Endothelial cell of umbilical vein (primary cell): Measurements from ENCODE around the gene SPOPL. TPM values are rescaled to one million over a fixed set of nuclear protein-coding genes. Genes with fewer than 3 reads are reported as not detected.

Experiments
- BruUV-seq: library from RNA; stranded (reverse); fragments of 400-500 nt; replicated peaks from 2 replicates; lab custom pipeline; 2021; lab: Mats Ljungman, UMichigan
- CTCF ChIA-PET: fragments of 300-600, 350-600 bp; sonication (Branson Sonifier 250); formaldehyde crosslinking; loops from one replicate; lab custom pipeline; 2021; ENCODE audit warnings: antibody characterized with exemption, inconsistent platforms; lab: Charles Lee
- POLR2A ChIA-PET: fragments of 300-600, 350-600 bp; sonication (Branson Sonifier 250); formaldehyde crosslinking; loops from one replicate; lab custom pipeline; 2021; ENCODE audit warnings: antibody characterized with exemption, inconsistent platforms; lab: Charles Lee
- DNase-seq: peaks from one replicate; pipeline ENCODE4 v3.0.0-alpha.2; 2011; ENCODE audit warnings: low read depth, low spot score
- FAIRE-seq: peaks from 2 replicates; lab custom pipeline; 2011; peaks lifted over from hg19 to GRCh38; lab: Jason Lieb, UNC
- H2AFZ ChIP-seq: 2 replicates; pipeline ENCODE4 v1.6.0; 2012; ENCODE audit warnings: low read depth, low read length, control low read depth, inconsistent platforms
- H3K27ac ChIP-seq: 2 replicates; pipeline ENCODE4 v1.5.1; 2011; ENCODE audit warnings: low read depth, mild to moderate bottlenecking, control low read depth, low read length, moderate library complexity; ENCODE audit not compliant: insufficient read depth
- H3K27me3 ChIP-seq, 2 experiments: 2 replicates each; pipeline versions ENCODE4 v1.6.0 to v1.6.1; 2011; ENCODE audit warnings: low read length in 2 of 2, mixed read lengths in 1 of 2; ENCODE audit not compliant: control insufficient read depth in 2 of 2, insufficient read depth in 2 of 2
- H3K36me3 ChIP-seq, 2 experiments: 2 replicates in 1 of 2; 3 replicates in 1 of 2; pipeline ENCODE4 v1.5.1; 2011; ENCODE audit warnings: low read length in 2 of 2, mild to moderate bottlenecking in 1 of 2, moderate library complexity in 1 of 2; ENCODE audit not compliant: control insufficient read depth in 2 of 2, insufficient read depth in 2 of 2; ENCODE audit errors: extremely low read depth in 1 of 2
- H3K4me1 ChIP-seq: 3 replicates; pipeline ENCODE4 v1.5.1; 2011; ENCODE audit warnings: mild to moderate bottlenecking, low read length; ENCODE audit not compliant: control insufficient read depth, insufficient read depth; ENCODE audit errors: extremely low read depth
- H3K4me2 ChIP-seq: 2 replicates; pipeline ENCODE4 v1.6.1; 2011; ENCODE audit warnings: low read length, control low read depth, mixed read lengths; ENCODE audit not compliant: insufficient read depth
- H3K4me3 ChIP-seq, 3 experiments: fragments of 200-600 bp in 1 of 3; sonication (generic), shearing (Covaris generic) in 1 of 3; replicated peaks in 1 of 3; 2 replicates each; pipeline ENCODE4 v1.5.1; 2011 to 2016; ENCODE audit warnings: control low read depth in 3 of 3, low read length in 3 of 3, mild to moderate bottlenecking in 2 of 3, inconsistent platforms in 1 of 3, low read depth in 1 of 3, moderate library complexity in 1 of 3; ENCODE audit not compliant: insufficient read depth in 1 of 3
- H3K79me2 ChIP-seq: 2 replicates; pipeline ENCODE4 v1.6.0; 2012; ENCODE audit warnings: low read length, inconsistent platforms; ENCODE audit not compliant: control insufficient read depth, insufficient read depth
- H3K9ac ChIP-seq: replicated peaks from 2 replicates; pipeline ENCODE3; 2011; ENCODE audit warnings: low read length, control low read depth; ENCODE audit not compliant: insufficient read depth; ENCODE audit errors: extremely low read depth
- H3K9me1 ChIP-seq: replicated peaks from 3 replicates; pipeline ENCODE4 v1.6.0; 2011; ENCODE audit warnings: mild to moderate bottlenecking, low read length; ENCODE audit not compliant: control insufficient read depth, insufficient read depth; ENCODE audit errors: extremely low read depth
- H3K9me3 ChIP-seq: replicated peaks from 2 replicates; pipeline ENCODE4 v1.5.1; 2012; ENCODE audit warnings: low read length, inconsistent platforms; ENCODE audit not compliant: control insufficient read depth, insufficient read depth
- H4K20me1 ChIP-seq: replicated peaks from 2 replicates; pipeline ENCODE3; 2011; ENCODE audit warnings: mild to moderate bottlenecking, low read length; ENCODE audit not compliant: control insufficient read depth, insufficient read depth; ENCODE audit errors: extremely low read depth
- EZH2 ChIP-seq: IDR thresholded peaks from 2 replicates; pipeline ENCODE4 v1.6.1; 2012; ENCODE audit warnings: borderline replicate concordance, low read depth, mild to moderate bottlenecking, moderate library complexity, low read length, inconsistent platforms; ENCODE audit not compliant: severe bottlenecking
- FOS ChIP-seq: IDR thresholded peaks from 2 replicates; pipeline ENCODE4 v1.6.1; 2011; ENCODE audit warnings: mild to moderate bottlenecking, low read length, moderate library complexity, borderline replicate concordance; ENCODE audit not compliant: insufficient read depth
- GATA2 ChIP-seq: IDR thresholded peaks from 2 replicates; pipeline ENCODE4 v1.7.0; 2011; ENCODE audit warnings: low read depth, mild to moderate bottlenecking, moderate library complexity, mixed read lengths, low read length; ENCODE audit not compliant: insufficient read length, insufficient read depth
- JUN ChIP-seq: IDR thresholded peaks from 2 replicates; pipeline ENCODE4 v1.6.1; 2011; ENCODE audit warnings: borderline replicate concordance, low read depth; ENCODE audit not compliant: insufficient read length, insufficient read depth
- MAX ChIP-seq: IDR thresholded peaks from 2 replicates; pipeline ENCODE4 v1.6.1; 2011; ENCODE audit not compliant: insufficient read depth, insufficient read length
- MYC ChIP-seq: IDR thresholded peaks from one replicate; pipeline ENCODE4 v1.6.1; 2011; ENCODE audit warnings: mild to moderate bottlenecking, low read depth, low read length
- POLR2A ChIP-seq: IDR thresholded peaks from 2 replicates; pipeline ENCODE4 v1.6.1; 2012; ENCODE audit warnings: low read depth, mild to moderate bottlenecking, control low read depth, low read length
- POLR2AphosphoS5 ChIP-seq: IDR thresholded peaks from 2 replicates; pipeline ENCODE4 v1.6.1; 2012; ENCODE audit warnings: low read depth, mild to moderate bottlenecking, control low read depth, low read length, moderate library complexity; ENCODE audit not compliant: insufficient read depth
- dilution Hi-C: fragments of 300-500 bp; cut with MboI; formaldehyde crosslinking; loops from one replicate; pipeline ENCODE4 v1.15.0; 2019; ENCODE audit warnings: low sequenced_read_pairs; ENCODE audit not compliant: extremely low pct_ligation_motif_present
- intact Hi-C: fragments of 100-400 bp; cut with micrococcal nuclease; formaldehyde crosslinking; loops from one replicate; pipeline ENCODE4 v1.10.0; 2022
- polyA plus RNA-seq, 4 experiments: library from polyadenylated mRNA; depleted of rRNA in 3 of 4; stranded (reverse) in 3 of 4; unstranded in 1 of 4; fragments of >200 nt; gene quantifications; 2 replicates each; pipeline versions ENCODE4 v1.2.1 to v1.2.3, GENCODE V29; 2011 to 2012; ENCODE audit warnings: missing spikeins in 1 of 4
- total RNA-seq: library from RNA; stranded (reverse); gene quantifications from 2 replicates; pipeline ENCODE4 v1.2.3, GENCODE V29; 2021
- TF ChIP-seq, protein P1 (sequence below), 2 donors: IDR thresholded peaks; 1 replicate in 1 of 2; 2 replicates in 1 of 2; pipeline ENCODE4 v1.5.1; 2011; ENCODE audit warnings: low read length in 2 of 2, mild to moderate bottlenecking in 2 of 2, moderate library complexity in 2 of 2, control low read depth in 1 of 2, inconsistent platforms in 1 of 2, low read depth in 1 of 2; ENCODE audit not compliant: insufficient read depth in 1 of 2; ENCODE audit errors: extremely low read depth in 1 of 2

SPOPL gene
- total and polyA plus RNA-seq, 2 donors (not counting 3 experiments of a cell fraction or from before 2014, with no cell fraction given): 3.1 to 17.4 TPM

DNA sequence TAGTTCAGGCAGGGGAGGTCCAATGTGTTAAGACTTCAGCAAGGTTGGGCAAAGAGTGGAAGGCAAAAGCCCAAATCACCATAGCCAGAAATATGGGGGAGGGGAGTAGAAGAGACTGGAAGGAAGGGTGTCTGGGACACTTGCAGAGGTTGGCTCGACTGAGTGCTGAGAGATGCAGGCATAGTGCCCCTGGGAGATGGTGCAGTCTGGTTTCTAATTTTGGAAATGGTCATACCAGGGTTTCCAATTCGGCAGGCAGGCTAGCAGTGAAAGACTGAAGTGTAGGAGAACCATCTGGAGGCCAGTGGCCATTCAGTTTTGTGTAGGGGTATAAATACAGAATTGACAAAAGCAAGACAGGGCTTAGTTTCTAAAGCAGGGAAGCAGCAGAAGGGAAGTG is 6.2 kb upstream of the SPOPL start:
- ChIA-PET POLR2A (no interaction called here), CTCF (no interaction called here)
- H3K36me3 ChIP-seq: no peaks in the 10 kb centered on the region
- H4K20me1 ChIP-seq: no peaks in the 10 kb centered on the region
- no peaks in the 10 kb centered on the region for H3K79me2 ChIP-seq
- H3K9me3 ChIP-seq: no peaks in the 10 kb centered on the region
- H3K4me3 ChIP-seq: no peak overlapping the region
- no peak overlapping the region for H3K9ac ChIP-seq
- no peak overlapping the region for H3K4me2 ChIP-seq
- DNase-seq (no peak), FAIRE-seq (no peak)
- TF ChIP-seq GATA2 (no peak), EZH2 (no peak), MAX (no peak), MYC (no peak), FOS (no peak), JUN (no peak), POLR2A (no peak), POLR2AphosphoS5 (no peak)
- TF ChIP-seq, protein P1, sequence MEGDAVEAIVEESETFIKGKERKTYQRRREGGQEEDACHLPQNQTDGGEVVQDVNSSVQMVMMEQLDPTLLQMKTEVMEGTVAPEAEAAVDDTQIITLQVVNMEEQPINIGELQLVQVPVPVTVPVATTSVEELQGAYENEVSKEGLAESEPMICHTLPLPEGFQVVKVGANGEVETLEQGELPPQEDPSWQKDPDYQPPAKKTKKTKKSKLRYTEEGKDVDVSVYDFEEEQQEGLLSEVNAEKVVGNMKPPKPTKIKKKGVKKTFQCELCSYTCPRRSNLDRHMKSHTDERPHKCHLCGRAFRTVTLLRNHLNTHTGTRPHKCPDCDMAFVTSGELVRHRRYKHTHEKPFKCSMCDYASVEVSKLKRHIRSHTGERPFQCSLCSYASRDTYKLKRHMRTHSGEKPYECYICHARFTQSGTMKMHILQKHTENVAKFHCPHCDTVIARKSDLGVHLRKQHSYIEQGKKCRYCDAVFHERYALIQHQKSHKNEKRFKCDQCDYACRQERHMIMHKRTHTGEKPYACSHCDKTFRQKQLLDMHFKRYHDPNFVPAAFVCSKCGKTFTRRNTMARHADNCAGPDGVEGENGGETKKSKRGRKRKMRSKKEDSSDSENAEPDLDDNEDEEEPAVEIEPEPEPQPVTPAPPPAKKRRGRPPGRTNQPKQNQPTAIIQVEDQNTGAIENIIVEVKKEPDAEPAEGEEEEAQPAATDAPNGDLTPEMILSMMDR (IDR thresholded peaks at IDR 0.05; ENCODE audit: extremely low read depth in 1 of 2, insufficient read depth in 1 of 2, low read depth in 1 of 2, low read length in 2 of 2): no peak
- dilution Hi-C loops: no loop called here
- H3K4me1 ChIP-seq: no peaks in the 10 kb centered on the region
- H3K9me1 ChIP-seq: no peaks in the 10 kb centered on the region
- H3K27me3 ChIP-seq: no peaks in the 10 kb centered on the region
- BruUV-seq: no TSS peak
- H3K27ac ChIP-seq: no peak overlapping the region
- intact Hi-C loops: no loop called here
- H2AFZ ChIP-seq: no peak overlapping the region
